Measurements from ENCODE around the gene CYP26B1. TPM values are rescaled to one million over a fixed set of nuclear protein-coding genes. Genes with fewer than 3 reads are reported as not detected.

CYP26B1 gene
- total RNA-seq, 1 donor from 2014 or later, result 1.2 TPM

DNA sequence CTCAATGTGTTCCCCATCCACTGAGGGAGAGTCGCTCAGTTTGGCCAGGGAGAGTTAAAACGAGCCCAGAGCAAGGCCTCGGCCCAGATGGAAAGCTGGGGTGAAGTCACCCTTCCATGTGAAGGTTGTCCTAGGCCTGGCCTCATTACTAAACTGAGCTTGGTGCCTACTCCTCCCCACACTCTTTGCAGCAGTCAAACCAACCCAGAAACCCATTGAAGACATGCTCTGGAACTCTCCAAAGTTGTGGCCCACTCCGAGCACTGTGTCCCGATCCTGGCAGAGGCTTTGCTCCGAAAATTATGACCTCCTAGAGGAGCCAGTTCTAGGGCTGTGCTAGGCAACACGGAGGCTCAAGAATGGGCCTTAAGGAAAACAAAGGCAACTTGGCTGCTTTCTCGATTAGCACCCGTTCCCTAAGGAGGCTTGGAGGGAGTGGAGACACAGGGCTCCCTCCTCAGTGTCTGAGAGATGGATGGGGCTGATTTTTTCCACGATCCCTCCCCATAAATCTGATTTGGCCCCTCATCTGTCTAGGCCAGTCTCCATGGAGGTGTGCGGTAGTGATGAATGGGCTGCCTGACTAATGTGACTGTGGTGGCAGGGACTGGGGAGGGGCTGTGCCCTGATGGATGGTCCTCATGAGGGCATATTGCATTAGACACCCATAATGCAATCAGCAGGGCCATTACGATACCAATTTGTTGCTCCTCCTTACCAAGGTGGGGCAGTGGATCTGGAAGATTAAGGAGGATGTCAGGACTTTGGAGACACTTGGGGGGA, 11.7 kb upstream of the CYP26B1 start:
- no peak overlapping the region for H3K4me3 Mint-ChIP-seq (ENCODE audit: unreplicated experiment)
- H4K20me1 ChIP-seq (ENCODE audit: insufficient read depth, low read length), result no peaks in the 10 kb centered on the region
- no peaks in the 10 kb centered on the region for H3K36me3 ChIP-seq (ENCODE audit: insufficient read depth, low read length)
- no peaks in the 10 kb centered on the region for H3K36me3 Mint-ChIP-seq (ENCODE audit: low read depth, unreplicated experiment)
- no peak for FAIRE-seq
- no peak overlapping the region for H3K27ac ChIP-seq (ENCODE audit: low read depth, low read length)
- H3K4me1 Mint-ChIP-seq (ENCODE audit: low read depth, unreplicated experiment), result no peaks in the 10 kb centered on the region
- TF ChIP-seq CTCF (IDR thresholded peaks at IDR 0.05; ENCODE audit: insufficient read depth, low read depth, low read length), result no peak
- TF ChIP-seq EZH2 (IDR thresholded peaks at IDR 0.05; ENCODE audit: insufficient read depth, low read length), result no peak
- no peak overlapping the region for H3K9ac ChIP-seq (ENCODE audit: low read length)
- peaks cover 57% of the 10 kb centered on the region for H3K27me3 Mint-ChIP-seq (ENCODE audit: low read depth, unreplicated experiment)
- no peaks in the 10 kb centered on the region for H3K79me2 ChIP-seq (ENCODE audit: insufficient read depth, low read length)
- H3K9me3 ChIP-seq (ENCODE audit: insufficient read depth, low read depth, low read length), result no peaks in the 10 kb centered on the region
- peaks cover 36% of the 10 kb centered on the region for H3K27me3 ChIP-seq (ENCODE audit: insufficient read depth, low read length)
- no peak overlapping the region for H3K4me2 ChIP-seq (ENCODE audit: low read length)
- H3K9me3 Mint-ChIP-seq (ENCODE audit: unreplicated experiment), result peaks cover 2% of the 10 kb centered on the region
- H3K27ac Mint-ChIP-seq (ENCODE audit: unreplicated experiment), result no peak overlapping the region
- H3K4me3 ChIP-seq (ENCODE audit: insufficient read depth, low read depth, low read length), result no peak overlapping the region
- no peak overlapping the region for H2AFZ ChIP-seq (ENCODE audit: low read depth, low read length)
- no peaks in the 10 kb centered on the region for H3K4me1 ChIP-seq (ENCODE audit: insufficient read depth, low read length)
- no peak for DNase-seq (ENCODE audit: low read depth)

- H3K27ac ChIP-seq (ENCODE audit: low read depth, low read length), result no peak overlapping the region
- no peak for TF ChIP-seq CTCF (IDR thresholded peaks at IDR 0.05; ENCODE audit: insufficient read depth, low read depth, low read length)
- TF ChIP-seq EZH2 (IDR thresholded peaks at IDR 0.05; ENCODE audit: insufficient read depth, low read length), result no peak
- DNase-seq (ENCODE audit: low read depth) (no peak), FAIRE-seq (no peak)
- Mint-ChIP-seq H3K9me3 (ENCODE audit: unreplicated experiment) (peaks cover 2% of the 10 kb centered on the region), H3K36me3 (ENCODE audit: low read depth, unreplicated experiment) (no peaks in the 10 kb centered on the region), H3K4me1 (ENCODE audit: low read depth, unreplicated experiment) (no peaks in the 10 kb centered on the region), H3K4me3 (ENCODE audit: unreplicated experiment) (no peak overlapping the region), H3K27me3 (ENCODE audit: low read depth, unreplicated experiment) (peaks cover 67% of the 10 kb centered on the region), H3K27ac (ENCODE audit: unreplicated experiment) (no peak overlapping the region)
- H2AFZ ChIP-seq (ENCODE audit: low read depth, low read length), result no peak overlapping the region
- no peaks in the 10 kb centered on the region for H3K4me1 ChIP-seq (ENCODE audit: insufficient read depth, low read length)
- H3K79me2 ChIP-seq (ENCODE audit: insufficient read depth, low read length), result no peaks in the 10 kb centered on the region
- no peaks in the 10 kb centered on the region for H4K20me1 ChIP-seq (ENCODE audit: insufficient read depth, low read length)
- no peaks in the 10 kb centered on the region for H3K36me3 ChIP-seq (ENCODE audit: insufficient read depth, low read length)
- no peak overlapping the region for H3K4me2 ChIP-seq (ENCODE audit: low read length)
- no peaks in the 10 kb centered on the region for H3K9me3 ChIP-seq (ENCODE audit: insufficient read depth, low read depth, low read length)
- H3K9ac ChIP-seq (ENCODE audit: low read length), result no peak overlapping the region
- peaks cover 46% of the 10 kb centered on the region for H3K27me3 ChIP-seq (ENCODE audit: insufficient read depth, low read length)
- no peak overlapping the region for H3K4me3 ChIP-seq (ENCODE audit: insufficient read depth, low read depth, low read length)
These were observed 10.5 kb upstream of the CYP26B1 start for GRCh38 chr2:72157871-72158771.

Measured in astrocyte (in vitro differentiated cells and primary cell).